ENCODE measurements around the gene IRAK1. TPM values are rescaled to one million over a fixed set of nuclear protein-coding genes. Genes with fewer than 3 reads are reported as not detected.

IRAK1 gene
- total and polyA plus RNA-seq, 9 of the 15 experiments (the other 6 are each of a cell fraction or from before 2014, with no cell fraction given) = 11.6 to 261 (median 91.6) TPM

- peak; percentile 91 for TF ChIP-seq NKRF (IDR thresholded peaks at IDR 0.05; ENCODE audit: borderline replicate concordance)
- peak; percentile 7 to 31 for TF ChIP-seq E2F6 (IDR thresholded peaks at IDR 0.05; ENCODE audit: borderline replicate concordance in 1 of 2, extremely low read depth in 1 of 2, insufficient read depth in 1 of 2, insufficient read length in 1 of 2, low read depth in 1 of 2, low read length in 1 of 2, poor library complexity in 1 of 2, severe bottlenecking in 1 of 2)
- TF ChIP-seq VEZF1 (CRISPR knock-in tag; IDR thresholded peaks at IDR 0.05) = peak; percentile 95
- TF ChIP-seq FOSL1 (tag; conservative IDR thresholded peaks at IDR 0.05) = peak; percentile 54; the same call in 1 of the 2 replicates
- TF ChIP-seq NFRKB (IDR thresholded peaks at IDR 0.05; ENCODE audit: low read depth) = peak; percentile 94
- TF ChIP-seq LARP7 (IDR thresholded peaks at IDR 0.05) = no peak
- no peak for TF ChIP-seq MED1 (CRISPR knock-in tag; IDR thresholded peaks at IDR 0.05; ENCODE audit: borderline replicate concordance)
- no peak for TF ChIP-seq ZNF436 (CRISPR knock-in tag; IDR thresholded peaks at IDR 0.05)
- TF ChIP-seq HSF4 (CRISPR knock-in tag; IDR thresholded peaks at IDR 0.05; ENCODE audit: borderline replicate concordance) = peak; percentile 58; the same call in 1 of the 2 replicates
- TF ChIP-seq TCF7 (IDR thresholded peaks at IDR 0.05; ENCODE audit: borderline replicate concordance) = no peak
- TF ChIP-seq ZNF121 (CRISPR knock-in tag; conservative IDR thresholded peaks at IDR 0.05) = no peak
- no peak for TF ChIP-seq FOXP1 (CRISPR knock-in tag; IDR thresholded peaks at IDR 0.05)
- peak; percentile 98 for TF ChIP-seq BRD4 (IDR thresholded peaks at IDR 0.05)
- TF ChIP-seq XRCC4 (IDR thresholded peaks at IDR 0.05; ENCODE audit: extremely low read depth, insufficient read depth, insufficient read length) = no peak
- no peak for TF ChIP-seq U2AF2 (optimal IDR thresholded peaks at IDR 0.05; ENCODE audit: low read depth, low read length)
- peak; percentile 65 for TF ChIP-seq SUPT5H (IDR thresholded peaks at IDR 0.05)
- TF ChIP-seq HDAC2 (IDR thresholded peaks at IDR 0.05) = no peak
- peak in 1 of 2 experiments; percentile 51; a peak in 1 of 4 replicates for TF ChIP-seq NONO (IDR thresholded peaks at IDR 0.05; ENCODE audit: low read depth in 2 of 2, low read length in 1 of 2)
- peak; percentile 45 for TF ChIP-seq POLR2B (IDR thresholded peaks at IDR 0.05; ENCODE audit: low read depth, partially characterized antibody)
- peak; percentile 83 for TF ChIP-seq MAX (CRISPR knock-in tag; IDR thresholded peaks at IDR 0.05)
- no peak for TF ChIP-seq ZNF174 (CRISPR knock-in tag; IDR thresholded peaks at IDR 0.05)
- no peak for TF ChIP-seq PYGO2 (tag; IDR thresholded peaks at IDR 0.05)
- TF ChIP-seq NR2C1 (IDR thresholded peaks at IDR 0.05) = peak; percentile 83
- peak; percentile 55 for TF ChIP-seq NR2C1 (tag; IDR thresholded peaks at IDR 0.05)
- TF ChIP-seq FOXJ2 (tag; IDR thresholded peaks at IDR 0.05) = peak; percentile 75; the same call in 1 of the 2 replicates
Measured at GRCh38 chrX:153971450-153972367, 48.0 kb downstream of the IRAK1 start, which contains the start of gene HCFC1 (continued).
